Stimulated activated CD8-positive, alpha-beta memory T cell treated with anti-CD3 and anti-CD28 coated beads, Interleukin-4, amount 100 ng/mL, for 4 hours (primary cell): ENCODE data around the gene INPP4A.

Experiments used
- DNase-seq, 2 donors: peaks; one replicate each; pipeline ENCODE4 v3.0.0-alpha.2; 2020; ENCODE audit warnings: low read depth in 2 of 2, low spot score in 1 of 2

INPP4A gene

GRCh38 chr2:98558852-98559530 is 114.3 kb downstream of the INPP4A start:
- DNase-seq, result no peak

GRCh38 chr2:98559581-98559980 is 114.9 kb downstream of the INPP4A start:
- DNase-seq, result no peak

GRCh38 chr2:98560256-98560771 is 115.7 kb downstream of the INPP4A start:
- DNase-seq, result no peak

GRCh38 chr2:98561018-98561417 is 116.4 kb downstream of the INPP4A start:
- no peak for DNase-seq

- no peak for DNase-seq
Observed at GRCh38 chr2:98561902-98562695, 117.4 kb downstream of the INPP4A start.

- DNase-seq, result no peak
Observed at GRCh38 chr2:98563394-98563793, 118.7 kb downstream of the INPP4A start.

GRCh38 chr2:98564541-98565132 is 120.0 kb downstream of the INPP4A start:
- DNase-seq, result no peak

- no peak for DNase-seq
Observed at GRCh38 chr2:98565286-98565860, 120.7 kb downstream of the INPP4A start.

- no peak for DNase-seq
Observed at GRCh38 chr2:98565941-98566340, 121.3 kb downstream of the INPP4A start.

GRCh38 chr2:98568161-98568956 is 123.7 kb downstream of the INPP4A start:
- DNase-seq, result no peak

GRCh38 chr2:98569197-98569793 is 124.6 kb downstream of the INPP4A start:
- peak; percentile 29 to 54 for DNase-seq

GRCh38 chr2:98569915-98570314 is 125.3 kb downstream of the INPP4A start:
- no peak for DNase-seq

GRCh38 chr2:98570356-98570755 is 125.7 kb downstream of the INPP4A start:
- no peak for DNase-seq

GRCh38 chr2:98571121-98571701 is 126.6 kb downstream of the INPP4A start:
- DNase-seq, result no peak

- DNase-seq, result no peak
Observed at GRCh38 chr2:98571796-98572195, 127.1 kb downstream of the INPP4A start.

- no peak for DNase-seq
Observed at GRCh38 chr2:98572211-98572610, 127.6 kb downstream of the INPP4A start.

GRCh38 chr2:98572676-98573075 is 128.0 kb downstream of the INPP4A start:
- no peak for DNase-seq

GRCh38 chr2:98573426-98573825 is 128.8 kb downstream of the INPP4A start:
- no peak for DNase-seq

- DNase-seq, result no peak
Observed at GRCh38 chr2:98576666-98577312, 132.1 kb downstream of the INPP4A start.

- no peak for DNase-seq
Observed at GRCh38 chr2:98577313-98577712, 132.7 kb downstream of the INPP4A start.
